Left ventricle myocardium inferior (tissue), 1 donor: ENCODE measurements around the gene ANKLE2. TPM values are rescaled to one million over a fixed set of nuclear protein-coding genes. Genes with fewer than 3 reads are reported as not detected.
A peak's percentile ranks its signal among the peaks of the same experiment; 100 is the strongest.

Experiments used
- DNase-seq: peaks from one replicate; pipeline ENCODE4 v3.0.0-alpha.2; 2020
- H3K27ac ChIP-seq: fragments of 200-600 bp; replicated peaks from 2 replicates; pipeline ENCODE4 v1.8.0; 2021
- H3K27me3 ChIP-seq: fragments of 200-600 bp; 2 replicates; pipeline ENCODE4 v1.8.0; 2021; ENCODE audit warnings: low read depth
- H3K36me3 ChIP-seq: fragments of 200-600 bp; 2 replicates; pipeline ENCODE4 v1.8.0; 2021
- H3K4me1 ChIP-seq: fragments of 200-600 bp; 2 replicates; pipeline ENCODE4 v1.8.0; 2021
- H3K4me3 ChIP-seq: fragments of 200-600 bp; 2 replicates; pipeline ENCODE4 v1.8.0; 2021; ENCODE audit warnings: mild to moderate bottlenecking, moderate library complexity
- H3K9me3 ChIP-seq: fragments of 200-600 bp; replicated peaks from 2 replicates; pipeline ENCODE4 v1.8.0; 2021
- CTCF ChIP-seq: fragments of 200-600 bp; IDR thresholded peaks from 2 replicates; pipeline ENCODE4 v1.8.0; 2021; ENCODE audit warnings: antibody characterized with exemption, mild to moderate bottlenecking, borderline replicate concordance
- intact Hi-C: fragments of 100-400 bp; cut with micrococcal nuclease; formaldehyde crosslinking; loops from one replicate; pipeline ENCODE4 v1.11.0; 2022
- total RNA-seq: library from RNA; stranded (reverse); fragmentation: NEBNext Ultra II Directional; extraction: Animal tissue kit (Norgen Biotek cat#: 25700); gene quantifications from one replicate; pipeline ENCODE4 v1.2.1, GENCODE V29; 2021
- donor health status: DM: no; HTN: yes; CAD: no; lungs with severe emphysema.

Gene ANKLE2
- total RNA-seq, 1 donor from 2014 or later, result 21.2 TPM

GRCh38 chr12:132690112-132690511, 71.5 kb downstream of the ANKLE2 start:
- no peak overlapping the region for H3K4me3 ChIP-seq
- DNase-seq, result no peak
- TF ChIP-seq CTCF, result no peak
- peaks cover 21% of the 10 kb centered on the region for H3K4me1 ChIP-seq
- no peaks in the 10 kb centered on the region for H3K27me3 ChIP-seq
- H3K27ac ChIP-seq, result no peak overlapping the region
- intact Hi-C loops, result no loop called here
- H3K9me3 ChIP-seq, result no peaks in the 10 kb centered on the region
- no peaks in the 10 kb centered on the region for H3K36me3 ChIP-seq

- no peak for TF ChIP-seq CTCF
- intact Hi-C loops, result no loop called here
- H3K4me1 ChIP-seq, result peaks cover 19% of the 10 kb centered on the region
- no peaks in the 10 kb centered on the region for H3K9me3 ChIP-seq
- H3K4me3 ChIP-seq, result peak overlapping the region; percentile 54
- no peaks in the 10 kb centered on the region for H3K36me3 ChIP-seq
- H3K27me3 ChIP-seq, result no peaks in the 10 kb centered on the region
- H3K27ac ChIP-seq, result peak overlapping the region; percentile 52
- DNase-seq, result no peak
Observed at GRCh38 chr12:132689227-132689626, 72.4 kb downstream of the ANKLE2 start.

- intact Hi-C loops, result no loop called here
Observed at GRCh38 chr12:132687211-132688164, 74.1 kb downstream of the ANKLE2 start, which contains the start of the genes POLE and PXMP2. Gene POLE, minus strand, starts transcription at chr12:132687342. Its CDS starts 27 bp downstream, at chr12:132687315. Gene PXMP2, plus strand, starts transcription at chr12:132687587. Its CDS starts 84 bp downstream, at chr12:132687671.

GRCh38 chr12:132686825-132687210, 74.8 kb downstream of the ANKLE2 start:
- no peaks in the 10 kb centered on the region for H3K36me3 ChIP-seq
- H3K27me3 ChIP-seq, result no peaks in the 10 kb centered on the region
- H3K4me3 ChIP-seq, result peak overlapping the region; percentile 72
- H3K9me3 ChIP-seq, result no peaks in the 10 kb centered on the region
- no peak for DNase-seq
- intact Hi-C loops, result no loop called here
- peak overlapping the region; percentile 83 for H3K27ac ChIP-seq
- peaks cover 19% of the 10 kb centered on the region for H3K4me1 ChIP-seq
- TF ChIP-seq CTCF, result no peak

More at GRCh38 chr12:132687211-132688164, 74.1 kb downstream of the ANKLE2 start, which contains the start of the genes POLE and PXMP2:
- Histone ChIP-seq H3K9me3 (no peaks in the 10 kb centered on the region), H3K27me3 (no peaks in the 10 kb centered on the region), H3K4me3 (peak within 1 kb of the TSS; percentile 72), H3K36me3 (no peaks in the 10 kb centered on the region), H3K4me1 (peaks cover 19% of the 10 kb centered on the region), H3K27ac (peak within 1 kb of the TSS; percentile 83)
- DNase-seq, result peak; percentile 98
- no peak for TF ChIP-seq CTCF

- no peak for DNase-seq
- H3K9me3 ChIP-seq, result no peaks in the 10 kb centered on the region
- intact Hi-C loops, result no loop called here
- no peak overlapping the region for H3K27ac ChIP-seq
- H3K36me3 ChIP-seq, result no peaks in the 10 kb centered on the region
- H3K4me3 ChIP-seq, result no peak overlapping the region
- no peak for TF ChIP-seq CTCF
- no peaks in the 10 kb centered on the region for H3K27me3 ChIP-seq
- peaks cover 19% of the 10 kb centered on the region for H3K4me1 ChIP-seq
Observed at GRCh38 chr12:132685400-132685799, 76.2 kb downstream of the ANKLE2 start.
